HCT116 (cell line): ENCODE measurements around the gene TET2. TPM values are rescaled to one million over a fixed set of nuclear protein-coding genes. Genes with fewer than 3 reads are reported as not detected.

Source experiments
- ATAC-seq: fragments of 200-7000 bp; cut with Tn5 transposase; 2 replicates; pipeline ENCODE4 v1.9.1; 2020; ENCODE audit warnings: mild to moderate bottlenecking, moderate library complexity
- BruUV-seq: library from RNA; stranded (reverse); fragments of 400-500 nt; replicated peaks from 2 replicates; lab custom pipeline; 2021; lab: Mats Ljungman, UMichigan
- CTCF ChIA-PET: fragments of 300-600 bp; sonication (Branson Sonifier 250); formaldehyde crosslinking; loops from one replicate; lab custom pipeline; 2021; ENCODE audit warnings: antibody characterized with exemption; lab: Charles Lee
- POLR2A ChIA-PET: fragments of 300-600, 350-600 bp; sonication (Branson Sonifier 250); formaldehyde crosslinking; loops from one replicate; lab custom pipeline; 2021; ENCODE audit warnings: antibody characterized with exemption; lab: Charles Lee
- RAD21 ChIA-PET, 2 experiments: fragments of 300-600 bp; sonication (Branson Sonifier 250); formaldehyde crosslinking; loops; one replicate each; lab custom pipeline; 2023; ENCODE audit warnings: low total read pairs in 2 of 2; ENCODE audit not compliant: uncharacterized antibody in 2 of 2, unreplicated experiment in 2 of 2, low non-redundant PET in 1 of 2; lab: Charles Lee
- DNase-seq: peaks from one replicate; pipeline ENCODE4 v3.0.0-alpha.2; 2010; ENCODE audit warnings: low read depth, low spot score
- H2AFZ ChIP-seq: fragments of 200-600 bp; shearing (Covaris generic), sonication (generic); 2 replicates; pipeline ENCODE4 v1.6.1; 2017; ENCODE audit warnings: low read depth, mixed run types, mixed read lengths, antibody characterized with exemption, low read length; ENCODE audit not compliant: poor library complexity, severe bottlenecking
- H3K27ac ChIP-seq: 2 replicates; pipeline ENCODE4 v1.5.1; 2012; ENCODE audit warnings: low read depth, low read length
- H3K27me3 ChIP-seq: fragments of 200-600 bp; sonication (generic); 2 replicates; pipeline ENCODE4 v1.6.1; 2016; ENCODE audit warnings: mixed run types, low read length, mixed read lengths; ENCODE audit not compliant: insufficient read depth
- H3K36me3 ChIP-seq, 2 experiments: fragments of 200-500 bp in 1 of 2; fragments of 200-600 bp in 1 of 2; sonication (Bioruptor generic) in 1 of 2; sonication (generic) in 1 of 2; 2 replicates each; pipeline versions ENCODE4 v1.5.1 to v1.6.1; 2014 to 2016; ENCODE audit warnings: low read length in 2 of 2, inconsistent platforms in 1 of 2, mixed read lengths in 1 of 2, mixed run types in 1 of 2; ENCODE audit not compliant: insufficient read depth in 2 of 2, control insufficient read depth in 1 of 2
- H3K4me1 ChIP-seq, 2 experiments: fragments of 200-600 bp in 1 of 2; sonication (generic) in 1 of 2; 2 replicates each; pipeline versions ENCODE4 v1.5.1 to v1.6.1; 2012 to 2017; ENCODE audit warnings: low read length in 2 of 2, inconsistent platforms in 1 of 2, mild to moderate bottlenecking in 1 of 2, mixed read lengths in 1 of 2, mixed run types in 1 of 2, moderate library complexity in 1 of 2; ENCODE audit not compliant: insufficient read depth in 2 of 2, control insufficient read depth in 1 of 2
- H3K4me2 ChIP-seq: fragments of 200-600 bp; sonication (generic); 2 replicates; pipeline ENCODE4 v1.6.1; 2017; ENCODE audit warnings: mixed run types, low read length, mixed read lengths
- H3K4me3 ChIP-seq, 2 experiments: fragments of 200-600 bp in 1 of 2; sonication (generic) in 1 of 2; replicated peaks in 1 of 2; 2 replicates each; pipeline ENCODE4 v1.5.1; 2011 to 2016; ENCODE audit warnings: low read length in 2 of 2, control low read depth in 1 of 2, low read depth in 1 of 2, mild to moderate bottlenecking in 1 of 2, mixed read lengths in 1 of 2, mixed run types in 1 of 2
- H3K79me2 ChIP-seq: fragments of 200-600 bp; sonication (generic); 2 replicates; pipeline ENCODE4 v1.6.1; 2017; ENCODE audit warnings: mild to moderate bottlenecking, mixed run types, low read length, moderate library complexity, mixed read lengths; ENCODE audit not compliant: insufficient read depth
- H3K9ac ChIP-seq: fragments of 200-600 bp; sonication (generic); 2 replicates; pipeline ENCODE4 v1.6.1; 2016; ENCODE audit warnings: low read length, mixed read lengths
- H3K9me2 ChIP-seq: fragments of 200-600 bp; sonication (generic), shearing (Covaris generic); 2 replicates; pipeline ENCODE4 v1.6.1; 2017; ENCODE audit warnings: mixed run types, mild to moderate bottlenecking, moderate library complexity; ENCODE audit not compliant: insufficient read depth
- H3K9me3 ChIP-seq, 2 experiments: fragments of 200-500 bp in 1 of 2; fragments of 200-600 bp in 1 of 2; sonication (Bioruptor generic) in 1 of 2; sonication (generic) in 1 of 2; 2 replicates each; pipeline ENCODE4 v1.6.1; 2014 to 2017; ENCODE audit warnings: low read length in 2 of 2, mixed read lengths in 2 of 2, inconsistent platforms in 1 of 2, low read depth in 1 of 2, mild to moderate bottlenecking in 1 of 2, mixed run types in 1 of 2, moderate library complexity in 1 of 2; ENCODE audit not compliant: control insufficient read depth in 1 of 2, insufficient read depth in 1 of 2
- H4K20me1 ChIP-seq: fragments of 200-600 bp; sonication (generic), shearing (Covaris generic); 2 replicates; pipeline ENCODE4 v1.6.1; 2017; ENCODE audit warnings: mixed run types, mild to moderate bottlenecking, moderate library complexity; ENCODE audit not compliant: insufficient read depth
- CBX3 ChIP-seq: IDR thresholded peaks from 2 replicates; pipeline ENCODE4 v1.6.1; 2012; ENCODE audit warnings: low read depth
- CTCF ChIP-seq, 3 experiments: fragments of 200-600 bp in 1 of 3; sonication (generic) in 1 of 3; IDR thresholded peaks in 2 of 3; conservative IDR thresholded peaks in 1 of 3; 2 replicates each; pipeline ENCODE4 v1.5.1; 2012 to 2017; ENCODE audit warnings: low read depth in 2 of 3, low read length in 2 of 3, antibody characterized with exemption in 1 of 3, borderline replicate concordance in 1 of 3, control low read depth in 1 of 3, mild to moderate bottlenecking in 1 of 3, mixed read lengths in 1 of 3, mixed run types in 1 of 3, moderate library complexity in 1 of 3; ENCODE audit not compliant: insufficient read depth in 1 of 3
- EGR1 ChIP-seq: IDR thresholded peaks from 2 replicates; pipeline ENCODE4 v1.6.1; 2012; ENCODE audit warnings: low read depth
- ELF1 ChIP-seq: IDR thresholded peaks from 2 replicates; pipeline ENCODE4 v1.6.1; 2012; ENCODE audit warnings: low read depth, borderline replicate concordance
- EZH2 ChIP-seq: fragments of 200-600 bp; sonication (generic); IDR thresholded peaks from 2 replicates; pipeline ENCODE4 v1.6.1; 2017; ENCODE audit warnings: antibody characterized with exemption, mixed run types
- MAX ChIP-seq: IDR thresholded peaks from 2 replicates; pipeline ENCODE4 v1.6.1; 2012
- SP1 ChIP-seq: IDR thresholded peaks from 2 replicates; pipeline ENCODE4 v1.6.1; 2012; ENCODE audit warnings: low read depth
- SRF ChIP-seq: IDR thresholded peaks from 2 replicates; pipeline ENCODE4 v1.6.1; 2012; ENCODE audit warnings: low read depth
- TCF7L2 ChIP-seq: IDR thresholded peaks from 2 replicates; pipeline ENCODE4 v1.7.0; 2011; ENCODE audit warnings: borderline replicate concordance, inconsistent platforms; ENCODE audit not compliant: insufficient read depth, insufficient read length; ENCODE audit errors: extremely low read depth
- YY1 ChIP-seq: IDR thresholded peaks from 2 replicates; pipeline ENCODE4 v1.6.1; 2011; ENCODE audit warnings: low read length, low read depth, moderate library complexity, mild to moderate bottlenecking; ENCODE audit not compliant: insufficient replicate concordance; ENCODE audit errors: extremely low read depth
- ZBTB33 ChIP-seq: IDR thresholded peaks from 2 replicates; pipeline ENCODE4 v1.6.1; 2011; ENCODE audit warnings: mild to moderate bottlenecking, low read length, moderate library complexity; ENCODE audit not compliant: insufficient replicate concordance; ENCODE audit errors: extremely low read depth
- ZFX ChIP-seq: fragments of 450-650 bp; IDR thresholded peaks from 2 replicates; pipeline ENCODE4 v1.6.1; 2017
- ZNF274 ChIP-seq: fragments of 200-500 bp; sonication (Bioruptor generic); IDR thresholded peaks from 2 replicates; pipeline ENCODE4 v1.6.1; 2014; ENCODE audit warnings: mild to moderate bottlenecking, low read depth, low read length, inconsistent platforms
- intact Hi-C: fragments of 100-400 bp; cut with micrococcal nuclease; formaldehyde crosslinking; loops from 2 replicates; pipeline ENCODE4 v1.10.0; 2022
- total RNA-seq: library from RNA; stranded (reverse); gene quantifications from one replicate; pipeline ENCODE4 v1.2.1, GENCODE V29; 2021; ENCODE audit not compliant: unreplicated experiment

TET2 gene
- total RNA-seq, 1 experiment from 2014 or later: 9.7 TPM

- POLR2A ChIA-PET: no interaction called here
- Histone ChIP-seq H3K9me2 (no peaks in the 10 kb centered on the region), H3K4me2 (no peak overlapping the region), H3K36me3 (no peaks in the 10 kb centered on the region), H3K9me3 (no peaks in the 10 kb centered on the region), H4K20me1 (no peaks in the 10 kb centered on the region), H2AFZ (no peak overlapping the region), H3K79me2 (no peaks in the 10 kb centered on the region), H3K9ac (no peak overlapping the region), H3K4me1 (no peaks in the 10 kb centered on the region), H3K27me3 (no peaks in the 10 kb centered on the region), H3K4me3 (no peak overlapping the region), H3K27ac (no peak overlapping the region)
- RAD21 ChIA-PET: no interaction called here
- no peak for DNase-seq
- ATAC-seq: no peak
- intact Hi-C loops: no loop called here
- no peak for TF ChIP-seq SP1
- no peak for TF ChIP-seq TCF7L2
- no peak for TF ChIP-seq ZNF274
- no peak for TF ChIP-seq EZH2
- TF ChIP-seq CBX3: no peak
- TF ChIP-seq ZFX: no peak
- TF ChIP-seq ELF1: no peak
- no peak for TF ChIP-seq MAX
- no peak for TF ChIP-seq YY1
- TF ChIP-seq CTCF (IDR thresholded peaks at IDR 0.05 in 2 of 3, conservative IDR thresholded peaks at IDR 0.05 in 1 of 3; ENCODE audit: borderline replicate concordance in 1 of 3, insufficient read depth in 1 of 3, low read depth in 2 of 3, low read length in 2 of 3): no peak
- no peak for TF ChIP-seq ZBTB33
- TF ChIP-seq SRF: no peak
- no peak for TF ChIP-seq EGR1
- no TSS peak for BruUV-seq
- CTCF ChIA-PET: no interaction called here
Observed at GRCh38 chr4:105318486-105318885, 171.8 kb downstream of the TET2 start.
